K562 (cell line): ENCODE measurements around the gene TAF10. TPM values are rescaled to one million over a fixed set of nuclear protein-coding genes. Genes with fewer than 3 reads are reported as not detected.
A peak's percentile ranks its signal among the peaks of the same experiment; 100 is the strongest.

Experiments used
- ARID1B ChIP-seq: fragments of 450-650 bp; IDR thresholded peaks from 2 replicates; pipeline ENCODE4 v1.6.1; 2016; ENCODE audit warnings: antibody characterized with exemption, mild to moderate bottlenecking, inconsistent platforms
- ATF7 ChIP-seq: fragments of 450-650 bp; IDR thresholded peaks from 2 replicates; pipeline ENCODE4 v1.7.1; 2014; ENCODE audit warnings: mild to moderate bottlenecking, moderate library complexity
- CBX2 ChIP-seq: fragments of 200-600 bp; sonication (generic); IDR thresholded peaks from one replicate; pipeline ENCODE4 v1.6.1; 2012; ENCODE audit warnings: mild to moderate bottlenecking, low read length, inconsistent platforms; ENCODE audit not compliant: insufficient read depth, poor library complexity, severe bottlenecking
- EHMT2 ChIP-seq: fragments of 450-650 bp; IDR thresholded peaks from 2 replicates; pipeline ENCODE4 v1.6.1; 2018; ENCODE audit warnings: antibody characterized with exemption
- ELF4 ChIP-seq: fragments of 450-650 bp; formaldehyde crosslinking; IDR thresholded peaks from 2 replicates; pipeline ENCODE4 v1.4.0; 2022; ENCODE audit warnings: missing genetic modification characterization
- FUS ChIP-seq: fragments of 200-400 bp; formaldehyde crosslinking; optimal IDR thresholded peaks from 2 replicates; pipeline ENCODE3; 2017; ENCODE audit warnings: low read depth, low read length
- HNRNPUL1 ChIP-seq: fragments of 200-400 bp; formaldehyde crosslinking; IDR thresholded peaks from 2 replicates; pipeline ENCODE4 v1.6.1; 2017; ENCODE audit warnings: low read length
- KAT2B ChIP-seq: IDR thresholded peaks from one replicate; pipeline ENCODE4 v1.6.1; 2012; ENCODE audit warnings: low read depth, mild to moderate bottlenecking, control low read depth, inconsistent platforms, low read length, moderate library complexity
- NFIX ChIP-seq: fragments of 250-450 bp; sonication (Bioruptor Pico); IDR thresholded peaks from 2 replicates; pipeline ENCODE4 v1.4.0; 2020; ENCODE audit warnings: low read depth, mild to moderate bottlenecking, moderate library complexity
- NUFIP1 ChIP-seq: fragments of 450-650 bp; IDR thresholded peaks from 2 replicates; pipeline ENCODE4 v1.6.1; 2018; ENCODE audit not compliant: partially characterized antibody
- TCFL5 ChIP-seq: fragments of 250-450 bp; sonication (Bioruptor Pico); conservative IDR thresholded peaks from 2 replicates; pipeline ENCODE4 v1.6.1; 2021; ENCODE audit warnings: mild to moderate bottlenecking, moderate library complexity, matching md5 sums
- ZNF395 ChIP-seq: fragments of 200-800 bp; sonication (Bioruptor generic); IDR thresholded peaks from 2 replicates; pipeline ENCODE4 v1.6.1; 2017; ENCODE audit warnings: missing genetic modification characterization, missing compliant biosample characterization
- ZNF41 ChIP-seq: fragments of 250-450 bp; sonication (Bioruptor Pico); conservative IDR thresholded peaks from 2 replicates; pipeline ENCODE4 v1.4.0; 2020; ENCODE audit warnings: mild to moderate bottlenecking
- polyA plus RNA-seq, 8 experiments: library from polyadenylated mRNA; depleted of rRNA in 4 of 8; stranded (reverse) in 5 of 8; unstranded in 3 of 8; fragments of >200 nt; fragmentation: Nextera tagmentation in 2 of 8; fragmentation: Illumina TruSeq in 1 of 8; extraction: Ambion mirVana in 2 of 8; extraction: Trizol in 1 of 8; gene quantifications; 2 replicates each; pipeline versions ENCODE4 v1.2.1 to v1.2.3, GENCODE V29; 2011 to 2014; ENCODE audit warnings: inconsistent platforms in 1 of 8, missing spikeins in 1 of 8
- total RNA-seq, 7 experiments: library from RNA; depleted of rRNA in 6 of 7; stranded (reverse); fragments of >200 nt in 6 of 7; fragmentation: Illumina TruSeq in 2 of 7; extraction: Trizol in 2 of 7; gene quantifications; 2 replicates each; pipeline versions ENCODE4 v1.2.1 to v1.2.3, GENCODE V29; 2011 to 2021; ENCODE audit warnings: low replicate concordance in 1 of 7
- TF ChIP-seq, protein P1 (sequence below): sonication (generic); formaldehyde crosslinking; IDR thresholded peaks from 2 replicates; pipeline ENCODE4 v1.8.0; 2022; ENCODE audit warnings: mild to moderate bottlenecking, missing genetic modification reagents
- TF ChIP-seq, protein P2 (sequence below): sonication (generic); IDR thresholded peaks from 2 replicates; pipeline ENCODE4 v1.6.1; 2016
- TF ChIP-seq, protein P3 (sequence below): fragments of 450-650 bp; IDR thresholded peaks from 2 replicates; pipeline ENCODE4 v1.6.1; 2017; ENCODE audit warnings: antibody characterized with exemption, mild to moderate bottlenecking

The TAF10 gene
- total and polyA plus RNA-seq, 9 of the 15 experiments (the other 6 are each of a cell fraction or from before 2014, with no cell fraction given): 19.5 to 197 (median 121) TPM

DNA sequence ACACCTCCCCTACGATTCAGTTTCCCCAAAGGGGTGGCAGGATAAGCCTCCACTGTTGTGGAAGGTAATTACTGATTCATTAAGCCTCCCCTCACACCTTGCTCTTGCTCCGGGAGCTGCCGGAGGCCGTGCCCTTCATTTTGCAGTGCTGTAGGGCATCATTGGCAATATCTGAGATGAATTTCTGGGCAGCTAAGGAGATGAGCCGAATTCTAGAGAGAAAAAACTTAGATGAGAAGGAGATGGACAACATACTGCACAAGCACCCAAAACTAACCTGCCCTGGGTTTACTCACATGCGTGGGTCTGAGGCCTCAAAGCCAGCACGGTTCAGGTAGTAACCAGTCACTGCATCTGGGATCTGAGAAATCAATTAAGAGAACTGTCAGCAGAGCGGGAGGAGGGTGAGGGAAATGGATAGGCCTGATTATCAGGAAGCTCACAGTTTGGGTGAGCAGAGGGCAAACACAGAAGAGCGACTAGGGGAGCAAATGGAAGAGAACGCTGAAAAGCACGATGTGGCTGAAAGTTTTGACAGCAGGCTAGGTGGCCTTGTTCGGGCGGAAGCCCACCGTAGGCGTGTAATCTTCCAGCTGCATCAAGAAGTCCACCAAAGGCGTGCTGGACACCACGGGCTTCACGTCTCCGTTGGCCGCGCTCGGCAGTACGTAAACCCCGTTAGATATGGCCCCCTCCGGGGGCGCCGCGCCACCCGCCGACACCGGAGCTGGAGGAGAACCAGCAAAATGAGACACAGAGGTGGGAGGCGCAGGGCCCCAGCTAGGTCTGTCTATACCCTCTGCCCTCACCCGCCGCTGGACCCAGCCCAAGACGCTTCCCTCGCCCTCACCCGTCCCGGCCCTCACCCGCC, 689 bp downstream of the TAF10 start (continued):
- TF ChIP-seq, protein P1, sequence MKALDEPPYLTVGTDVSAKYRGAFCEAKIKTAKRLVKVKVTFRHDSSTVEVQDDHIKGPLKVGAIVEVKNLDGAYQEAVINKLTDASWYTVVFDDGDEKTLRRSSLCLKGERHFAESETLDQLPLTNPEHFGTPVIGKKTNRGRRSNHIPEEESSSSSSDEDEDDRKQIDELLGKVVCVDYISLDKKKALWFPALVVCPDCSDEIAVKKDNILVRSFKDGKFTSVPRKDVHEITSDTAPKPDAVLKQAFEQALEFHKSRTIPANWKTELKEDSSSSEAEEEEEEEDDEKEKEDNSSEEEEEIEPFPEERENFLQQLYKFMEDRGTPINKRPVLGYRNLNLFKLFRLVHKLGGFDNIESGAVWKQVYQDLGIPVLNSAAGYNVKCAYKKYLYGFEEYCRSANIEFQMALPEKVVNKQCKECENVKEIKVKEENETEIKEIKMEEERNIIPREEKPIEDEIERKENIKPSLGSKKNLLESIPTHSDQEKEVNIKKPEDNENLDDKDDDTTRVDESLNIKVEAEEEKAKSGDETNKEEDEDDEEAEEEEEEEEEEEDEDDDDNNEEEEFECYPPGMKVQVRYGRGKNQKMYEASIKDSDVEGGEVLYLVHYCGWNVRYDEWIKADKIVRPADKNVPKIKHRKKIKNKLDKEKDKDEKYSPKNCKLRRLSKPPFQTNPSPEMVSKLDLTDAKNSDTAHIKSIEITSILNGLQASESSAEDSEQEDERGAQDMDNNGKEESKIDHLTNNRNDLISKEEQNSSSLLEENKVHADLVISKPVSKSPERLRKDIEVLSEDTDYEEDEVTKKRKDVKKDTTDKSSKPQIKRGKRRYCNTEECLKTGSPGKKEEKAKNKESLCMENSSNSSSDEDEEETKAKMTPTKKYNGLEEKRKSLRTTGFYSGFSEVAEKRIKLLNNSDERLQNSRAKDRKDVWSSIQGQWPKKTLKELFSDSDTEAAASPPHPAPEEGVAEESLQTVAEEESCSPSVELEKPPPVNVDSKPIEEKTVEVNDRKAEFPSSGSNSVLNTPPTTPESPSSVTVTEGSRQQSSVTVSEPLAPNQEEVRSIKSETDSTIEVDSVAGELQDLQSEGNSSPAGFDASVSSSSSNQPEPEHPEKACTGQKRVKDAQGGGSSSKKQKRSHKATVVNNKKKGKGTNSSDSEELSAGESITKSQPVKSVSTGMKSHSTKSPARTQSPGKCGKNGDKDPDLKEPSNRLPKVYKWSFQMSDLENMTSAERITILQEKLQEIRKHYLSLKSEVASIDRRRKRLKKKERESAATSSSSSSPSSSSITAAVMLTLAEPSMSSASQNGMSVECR (CRISPR knock-in tag): no peak; the same call in 1 of the 2 replicates
- TF ChIP-seq HNRNPUL1: no peak
- TF ChIP-seq ELF4 (CRISPR knock-in tag): peak; percentile 46; the same call in 1 of the 2 replicates
- TF ChIP-seq FUS: no peak
- no peak for TF ChIP-seq ATF7
- TF ChIP-seq ARID1B: no peak
- no peak for TF ChIP-seq NFIX
- TF ChIP-seq, protein P2, sequence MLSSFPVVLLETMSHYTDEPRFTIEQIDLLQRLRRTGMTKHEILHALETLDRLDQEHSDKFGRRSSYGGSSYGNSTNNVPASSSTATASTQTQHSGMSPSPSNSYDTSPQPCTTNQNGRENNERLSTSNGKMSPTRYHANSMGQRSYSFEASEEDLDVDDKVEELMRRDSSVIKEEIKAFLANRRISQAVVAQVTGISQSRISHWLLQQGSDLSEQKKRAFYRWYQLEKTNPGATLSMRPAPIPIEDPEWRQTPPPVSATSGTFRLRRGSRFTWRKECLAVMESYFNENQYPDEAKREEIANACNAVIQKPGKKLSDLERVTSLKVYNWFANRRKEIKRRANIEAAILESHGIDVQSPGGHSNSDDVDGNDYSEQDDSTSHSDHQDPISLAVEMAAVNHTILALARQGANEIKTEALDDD: peak; percentile 65; the same call in 1 of the 2 replicates
- TF ChIP-seq ZNF41: no peak
- no peak for TF ChIP-seq NUFIP1
- 0 out of 2 replicates have a peak, but pooled peaks have one; percentile 52 for TF ChIP-seq ZNF395 (CRISPR knock-in tag)
- TF ChIP-seq EHMT2: no peak
- no peak for TF ChIP-seq KAT2B
- TF ChIP-seq, protein P3, sequence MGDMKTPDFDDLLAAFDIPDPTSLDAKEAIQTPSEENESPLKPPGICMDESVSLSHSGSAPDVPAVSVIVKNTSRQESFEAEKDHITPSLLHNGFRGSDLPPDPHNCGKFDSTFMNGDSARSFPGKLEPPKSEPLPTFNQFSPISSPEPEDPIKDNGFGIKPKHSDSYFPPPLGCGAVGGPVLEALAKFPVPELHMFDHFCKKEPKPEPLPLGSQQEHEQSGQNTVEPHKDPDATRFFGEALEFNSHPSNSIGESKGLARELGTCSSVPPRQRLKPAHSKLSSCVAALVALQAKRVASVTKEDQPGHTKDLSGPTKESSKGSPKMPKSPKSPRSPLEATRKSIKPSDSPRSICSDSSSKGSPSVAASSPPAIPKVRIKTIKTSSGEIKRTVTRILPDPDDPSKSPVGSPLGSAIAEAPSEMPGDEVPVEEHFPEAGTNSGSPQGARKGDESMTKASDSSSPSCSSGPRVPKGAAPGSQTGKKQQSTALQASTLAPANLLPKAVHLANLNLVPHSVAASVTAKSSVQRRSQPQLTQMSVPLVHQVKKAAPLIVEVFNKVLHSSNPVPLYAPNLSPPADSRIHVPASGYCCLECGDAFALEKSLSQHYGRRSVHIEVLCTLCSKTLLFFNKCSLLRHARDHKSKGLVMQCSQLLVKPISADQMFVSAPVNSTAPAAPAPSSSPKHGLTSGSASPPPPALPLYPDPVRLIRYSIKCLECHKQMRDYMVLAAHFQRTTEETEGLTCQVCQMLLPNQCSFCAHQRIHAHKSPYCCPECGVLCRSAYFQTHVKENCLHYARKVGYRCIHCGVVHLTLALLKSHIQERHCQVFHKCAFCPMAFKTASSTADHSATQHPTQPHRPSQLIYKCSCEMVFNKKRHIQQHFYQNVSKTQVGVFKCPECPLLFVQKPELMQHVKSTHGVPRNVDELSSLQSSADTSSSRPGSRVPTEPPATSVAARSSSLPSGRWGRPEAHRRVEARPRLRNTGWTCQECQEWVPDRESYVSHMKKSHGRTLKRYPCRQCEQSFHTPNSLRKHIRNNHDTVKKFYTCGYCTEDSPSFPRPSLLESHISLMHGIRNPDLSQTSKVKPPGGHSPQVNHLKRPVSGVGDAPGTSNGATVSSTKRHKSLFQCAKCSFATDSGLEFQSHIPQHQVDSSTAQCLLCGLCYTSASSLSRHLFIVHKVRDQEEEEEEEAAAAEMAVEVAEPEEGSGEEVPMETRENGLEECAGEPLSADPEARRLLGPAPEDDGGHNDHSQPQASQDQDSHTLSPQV: no peak
- no peak for TF ChIP-seq TCFL5
- no peak for TF ChIP-seq CBX2
